HEK293 (cell line): ENCODE results near the gene LDLRAD4.

Source experiments
- CTCF ChIP-seq: fragments of 450-650 bp; formaldehyde crosslinking; IDR thresholded peaks from 2 replicates; pipeline ENCODE4 v1.5.1; 2016; ENCODE audit warnings: missing biosample characterization, missing genetic modification characterization
- MEIS1 ChIP-seq: sonication (generic); formaldehyde crosslinking; IDR thresholded peaks from 2 replicates; pipeline ENCODE4 v1.8.1; 2022; ENCODE audit warnings: missing genetic modification reagents, mild to moderate bottlenecking, borderline replicate concordance
- TF ChIP-seq, protein P1 (sequence below): sonication (generic); formaldehyde crosslinking; IDR thresholded peaks from 2 replicates; pipeline ENCODE4 v1.8.1; 2022; ENCODE audit warnings: mild to moderate bottlenecking, moderate library complexity, missing genetic modification reagents

GRCh38 chr18:13390711-13391110 is 172.2 kb downstream of the LDLRAD4 start:
- TF ChIP-seq, protein P1, sequence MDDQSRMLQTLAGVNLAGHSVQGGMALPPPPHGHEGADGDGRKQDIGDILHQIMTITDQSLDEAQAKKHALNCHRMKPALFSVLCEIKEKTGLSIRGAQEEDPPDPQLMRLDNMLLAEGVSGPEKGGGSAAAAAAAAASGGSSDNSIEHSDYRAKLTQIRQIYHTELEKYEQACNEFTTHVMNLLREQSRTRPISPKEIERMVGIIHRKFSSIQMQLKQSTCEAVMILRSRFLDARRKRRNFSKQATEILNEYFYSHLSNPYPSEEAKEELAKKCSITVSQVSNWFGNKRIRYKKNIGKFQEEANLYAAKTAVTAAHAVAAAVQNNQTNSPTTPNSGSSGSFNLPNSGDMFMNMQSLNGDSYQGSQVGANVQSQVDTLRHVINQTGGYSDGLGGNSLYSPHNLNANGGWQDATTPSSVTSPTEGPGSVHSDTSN (CRISPR knock-in tag): no peak
- TF ChIP-seq CTCF (no peak), MEIS1 (CRISPR knock-in tag) (no peak)
